GM18526 (cell line): Measurements from ENCODE around the gene SLC24A3.

Source experiments
- POLR2A ChIP-seq: IDR thresholded peaks from 3 replicates; pipeline ENCODE4 v1.6.1; 2011; ENCODE audit not compliant: insufficient read length; ENCODE audit errors: extremely low read depth

Gene SLC24A3

GRCh38 chr20:19538556-19538955 lies 326.1 kb downstream of the SLC24A3 start:
- TF ChIP-seq POLR2A = no peak

DNA sequence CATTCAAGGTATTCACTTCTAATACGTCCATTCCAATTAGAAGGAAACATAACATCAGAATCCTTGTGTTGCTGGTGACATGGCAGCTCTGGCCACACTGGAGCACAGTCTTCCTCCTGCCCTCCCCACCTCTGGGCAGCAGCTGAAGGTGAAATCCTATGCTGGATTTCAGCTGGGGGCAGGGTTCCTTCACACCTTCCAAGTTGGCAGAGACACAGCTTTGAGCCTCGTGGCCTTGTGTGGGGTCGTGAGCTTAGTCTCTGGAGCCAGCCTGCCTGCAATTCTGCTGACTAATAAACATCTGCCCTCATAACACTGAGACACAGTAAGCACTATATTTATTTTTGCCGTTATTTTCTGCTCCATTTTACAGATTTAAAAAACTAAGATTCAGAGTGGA lies 326.7 kb downstream of the SLC24A3 start:
- no peak for TF ChIP-seq POLR2A

GRCh38 chr20:19540392-19540791 lies 327.9 kb downstream of the SLC24A3 start:
- no peak for TF ChIP-seq POLR2A

- TF ChIP-seq POLR2A = no peak
Measured at GRCh38 chr20:19543101-19543500, 330.7 kb downstream of the SLC24A3 start.

DNA sequence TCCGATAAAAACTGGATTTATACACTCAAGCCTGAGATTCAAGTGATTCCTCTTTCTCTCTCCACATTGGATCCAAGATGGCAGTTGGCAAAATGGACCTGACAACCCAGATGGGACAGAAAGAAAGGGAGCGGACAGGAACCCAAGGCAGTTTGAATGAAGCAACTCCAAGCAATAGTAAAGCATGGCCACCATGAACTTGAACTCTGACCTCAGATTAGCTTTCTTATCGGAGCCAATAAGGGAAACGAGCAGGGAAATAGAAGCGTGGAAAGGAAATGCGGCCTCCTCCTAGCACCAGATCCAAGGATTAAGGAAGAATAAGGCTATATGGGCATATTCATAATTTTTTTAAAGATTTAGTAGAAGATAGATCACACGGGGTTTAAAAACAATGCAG lies 332.2 kb downstream of the SLC24A3 start:
- no peak for TF ChIP-seq POLR2A

- TF ChIP-seq POLR2A = no peak
Measured at GRCh38 chr20:19546648-19547047, 334.2 kb downstream of the SLC24A3 start.

DNA sequence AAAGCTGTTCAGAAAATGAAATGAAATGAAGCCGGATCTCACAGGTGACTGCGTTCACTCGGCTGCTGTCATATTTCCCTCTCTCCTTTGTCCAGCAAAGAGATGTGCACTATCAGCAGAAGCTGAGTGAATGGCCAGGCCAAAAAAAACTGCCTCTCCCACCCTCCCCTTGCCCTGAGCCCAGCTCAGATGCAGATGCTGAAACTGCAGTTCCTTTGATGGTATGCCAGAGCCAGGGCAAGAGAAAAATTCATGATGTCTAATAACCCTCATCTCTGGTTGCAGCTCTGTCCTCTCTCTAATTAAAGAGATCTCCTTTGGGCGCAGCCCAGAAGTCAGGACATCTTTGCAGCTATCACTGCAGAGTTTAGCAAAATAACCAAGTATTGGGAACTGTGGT lies 335.1 kb downstream of the SLC24A3 start:
- TF ChIP-seq POLR2A = no peak

DNA sequence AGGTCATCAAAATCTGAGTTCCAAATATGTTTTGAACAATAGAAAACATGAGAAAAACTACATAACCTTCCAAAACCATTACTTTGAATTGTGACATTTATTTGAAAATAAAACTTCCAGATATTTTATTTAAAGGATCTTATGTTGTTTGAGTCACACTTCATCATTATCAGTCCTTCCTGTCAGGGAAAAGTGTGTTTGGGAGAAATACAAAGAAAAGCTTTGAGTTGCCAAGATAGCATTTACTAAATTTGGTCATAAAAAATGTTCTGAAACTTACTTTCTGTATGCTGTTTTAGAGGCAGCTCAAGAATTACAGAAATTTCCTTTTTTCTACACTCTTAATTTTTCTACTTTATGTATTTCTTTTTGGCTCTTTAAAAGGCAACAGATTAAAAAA lies 337.5 kb downstream of the SLC24A3 start:
- no peak for TF ChIP-seq POLR2A

DNA sequence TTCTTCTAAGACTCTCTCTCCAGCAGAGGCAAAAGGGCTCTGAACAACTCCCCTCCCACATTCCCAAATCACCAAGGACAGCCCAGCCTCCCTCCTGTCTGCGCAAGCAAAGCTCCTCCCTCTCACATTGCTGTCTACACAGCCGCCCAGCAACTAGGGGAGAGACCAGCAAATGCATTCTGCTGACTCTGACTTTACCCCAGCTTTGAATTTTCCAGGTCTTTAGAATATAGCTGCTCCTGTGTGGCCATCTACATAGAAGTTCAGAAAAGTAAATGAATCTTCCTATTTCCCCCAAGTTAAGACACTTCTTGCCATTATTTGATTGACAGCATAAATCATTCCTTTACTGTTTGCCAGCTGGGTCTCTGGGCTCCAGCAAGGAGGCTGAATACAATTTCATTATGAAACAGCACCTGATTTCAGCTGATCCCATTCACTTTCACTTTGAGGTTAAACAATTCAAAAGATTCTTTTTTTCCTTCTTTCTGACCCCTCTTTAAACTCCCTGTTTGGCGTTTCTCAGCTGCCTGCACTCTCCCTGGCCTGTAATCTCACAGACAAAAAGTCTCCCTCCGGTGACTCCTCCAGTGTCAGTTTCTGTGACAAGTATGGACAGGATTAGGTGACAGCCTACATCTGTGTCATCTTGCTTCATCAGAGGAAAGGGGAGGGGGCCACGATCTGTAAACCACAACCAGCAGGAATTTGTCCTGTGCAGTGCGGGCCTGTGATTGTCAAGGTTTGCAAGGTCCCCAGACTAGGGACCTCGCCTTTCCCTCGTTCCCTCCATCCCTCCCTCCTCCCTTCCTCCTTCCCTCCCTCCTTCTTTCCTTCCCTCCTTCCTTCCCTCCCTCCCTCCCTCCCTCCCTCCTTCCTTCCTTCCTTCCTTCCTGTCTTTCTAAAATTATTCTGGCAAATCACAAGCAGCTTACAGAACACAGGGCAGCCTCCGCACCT lies 340.1 kb downstream of the SLC24A3 start:
- TF ChIP-seq POLR2A = no peak

- no peak for TF ChIP-seq POLR2A
Measured at GRCh38 chr20:19554666-19555065, 342.2 kb downstream of the SLC24A3 start.

GRCh38 chr20:19555726-19556125 lies 343.3 kb downstream of the SLC24A3 start:
- no peak for TF ChIP-seq POLR2A

GRCh38 chr20:19557291-19557690 lies 344.8 kb downstream of the SLC24A3 start:
- no peak for TF ChIP-seq POLR2A

DNA sequence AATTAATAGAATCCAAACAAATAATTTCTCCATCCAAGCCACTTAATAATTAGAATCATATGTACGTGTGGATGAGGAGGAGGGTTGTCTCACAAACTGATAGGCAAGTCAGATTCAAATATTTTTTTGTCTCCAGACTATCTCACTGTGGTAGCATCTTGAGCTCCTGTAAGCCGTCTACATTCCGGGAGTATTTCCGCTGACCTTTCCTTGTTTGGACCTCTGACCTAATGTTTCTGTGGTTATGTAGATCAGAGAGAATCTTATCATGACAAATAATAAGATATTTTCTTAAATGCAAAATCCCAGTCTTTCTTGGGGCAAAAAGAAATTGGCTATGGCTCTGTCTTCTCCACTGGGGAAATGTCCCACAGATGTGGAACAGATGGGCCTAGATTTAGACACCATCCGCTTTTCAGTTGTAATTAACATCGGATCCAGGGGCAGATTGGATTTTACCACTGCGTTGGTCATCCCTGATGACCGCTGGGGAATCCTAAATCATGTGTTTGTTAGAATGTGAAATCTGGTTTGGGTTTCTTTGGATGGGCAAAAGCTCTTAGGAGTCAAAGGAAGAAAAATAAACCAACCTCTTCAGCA lies 348.5 kb downstream of the SLC24A3 start:
- no peak for TF ChIP-seq POLR2A

GRCh38 chr20:19562426-19562825 lies 350.0 kb downstream of the SLC24A3 start:
- TF ChIP-seq POLR2A = no peak

- no peak for TF ChIP-seq POLR2A
Measured at GRCh38 chr20:19564261-19564660, 351.8 kb downstream of the SLC24A3 start.

GRCh38 chr20:19565736-19566135 lies 353.3 kb downstream of the SLC24A3 start:
- TF ChIP-seq POLR2A = no peak
